GM12878 (cell line): ENCODE measurements around the gene NUCB1. TPM values are rescaled to one million over a fixed set of nuclear protein-coding genes. Genes with fewer than 3 reads are reported as not detected.
"Not testable (repeated sequence)": the region's sequence is repeated elsewhere in the genome, so short reads cannot be mapped to it uniquely, and the experiment has no call there.

ENCODE experiments used
- ATAC-seq: fragments of 200-7000 bp; cut with Tn5 transposase; 3 replicates; pipeline ENCODE4 v1.9.1; 2020; ENCODE audit warnings: mild to moderate bottlenecking, moderate library complexity
- BruUV-seq: library from RNA; stranded (reverse); fragments of 400-500 nt; replicated peaks from 2 replicates; lab custom pipeline; 2021; lab: Mats Ljungman, UMichigan
- CTCF ChIA-PET: fragments of 300-600 bp; sonication (Branson Sonifier 250); formaldehyde crosslinking; extraction: SDS; loops from one replicate; lab custom pipeline; 2021; ENCODE audit warnings: inconsistent platforms; lab: Yijun Ruan, JAX
- POLR2A ChIA-PET: fragments of 350-600 bp; formaldehyde crosslinking; extraction: SDS; loops from one replicate; lab custom pipeline; 2021; ENCODE audit warnings: inconsistent platforms; lab: Charles Lee
- RAD21 ChIA-PET: fragments of 300-600 bp; sonication (Branson Sonifier 250); formaldehyde crosslinking; loops from one replicate; lab custom pipeline; 2023; ENCODE audit warnings: antibody characterized with exemption; ENCODE audit not compliant: unreplicated experiment; lab: Charles Lee
- SMC1A ChIA-PET: fragments of 300-600 bp; sonication (Branson Sonifier 250); formaldehyde crosslinking; loops from one replicate; lab custom pipeline; 2023; ENCODE audit not compliant: unreplicated experiment, uncharacterized antibody; lab: Charles Lee
- DNase-seq: peaks from one replicate; pipeline ENCODE4 v3.0.0-alpha.2; 2011; ENCODE audit warnings: low read depth, low spot score
- FAIRE-seq: peaks from 3 replicates; lab custom pipeline; 2011; peaks lifted over from hg19 to GRCh38; lab: Jason Lieb, UNC
- H2AFZ ChIP-seq: 2 replicates; pipeline ENCODE4 v1.6.0; 2011; ENCODE audit warnings: low read depth, low read length, control low read depth; ENCODE audit not compliant: control insufficient read depth
- H3K27ac ChIP-seq: 2 replicates; pipeline ENCODE4 v1.5.1; 2011; ENCODE audit warnings: control low read depth; ENCODE audit not compliant: control insufficient read depth, insufficient read depth
- H3K27me3 ChIP-seq, 2 experiments: replicated peaks in 1 of 2; 2 replicates each; pipeline versions ENCODE4 v1.6.0 to v1.6.1; 2011; ENCODE audit warnings: low read length in 1 of 2; ENCODE audit not compliant: control insufficient read depth in 2 of 2, insufficient read depth in 2 of 2
- H3K36me3 ChIP-seq, 2 experiments: 2 replicates each; pipeline ENCODE4 v1.5.1; 2011; ENCODE audit warnings: low read length in 1 of 2; ENCODE audit not compliant: control insufficient read depth in 2 of 2, insufficient read depth in 2 of 2
- H3K4me1 ChIP-seq: 2 replicates; pipeline ENCODE4 v1.6.1; 2011; ENCODE audit warnings: mild to moderate bottlenecking, low read length, moderate library complexity, mixed read lengths; ENCODE audit not compliant: control insufficient read depth, insufficient read depth
- H3K4me2 ChIP-seq: 2 replicates; pipeline ENCODE4 v1.6.0; 2011; ENCODE audit warnings: control low read depth; ENCODE audit not compliant: control insufficient read depth, insufficient read depth
- H3K4me3 ChIP-seq: fragments of 200-600 bp; sonication (generic); 2 replicates; pipeline ENCODE4 v1.5.1; 2016
- H3K79me2 ChIP-seq: 2 replicates; pipeline ENCODE4 v1.6.0; 2011; ENCODE audit warnings: low read length; ENCODE audit not compliant: control insufficient read depth, insufficient read depth
- H3K9ac ChIP-seq: 2 replicates; pipeline ENCODE4 v1.8.0; 2011; ENCODE audit warnings: low read length, control low read depth, mixed read lengths; ENCODE audit not compliant: control insufficient read depth, insufficient read depth
- H3K9me3 ChIP-seq: replicated peaks from 3 replicates; pipeline ENCODE4 v1.5.1; 2011; ENCODE audit warnings: mild to moderate bottlenecking, low read length; ENCODE audit not compliant: control insufficient read depth, insufficient read depth
- H4K20me1 ChIP-seq: 2 replicates; pipeline ENCODE4 v1.6.0; 2011; ENCODE audit not compliant: control insufficient read depth, insufficient read depth
- ATF2 ChIP-seq: IDR thresholded peaks from 2 replicates; pipeline ENCODE4 v1.6.1; 2012; ENCODE audit warnings: low read length, inconsistent platforms
- E2F8 ChIP-seq: fragments of 450-650 bp; IDR thresholded peaks from 2 replicates; pipeline ENCODE4 v1.6.1; 2018; ENCODE audit warnings: mild to moderate bottlenecking, low read depth, moderate library complexity; ENCODE audit not compliant: partially characterized antibody
- EED ChIP-seq: sonication (generic); IDR thresholded peaks from 2 replicates; pipeline ENCODE4 v1.6.1; 2016; ENCODE audit warnings: antibody characterized with exemption, low read depth
- ETV6 ChIP-seq, 2 experiments: fragments of 450-650 bp in 1 of 2; IDR thresholded peaks in 1 of 2; conservative IDR thresholded peaks in 1 of 2; 2 replicates each; pipeline ENCODE4 v1.6.1; 2014; ENCODE audit warnings: antibody characterized with exemption in 1 of 2, borderline replicate concordance in 1 of 2, low read depth in 1 of 2, mild to moderate bottlenecking in 1 of 2, moderate library complexity in 1 of 2
- IKZF1 ChIP-seq: fragments of 450-650 bp; conservative IDR thresholded peaks from 2 replicates; pipeline ENCODE4 v1.6.1; 2017; ENCODE audit warnings: antibody characterized with exemption, mild to moderate bottlenecking
- NR2F1 ChIP-seq: fragments of 450-650 bp; conservative IDR thresholded peaks from 2 replicates; pipeline ENCODE4 v1.6.1; 2017; ENCODE audit warnings: mild to moderate bottlenecking
- PKNOX1 ChIP-seq: fragments of 450-650 bp; IDR thresholded peaks from 2 replicates; pipeline ENCODE4 v1.6.1; 2016; ENCODE audit warnings: mild to moderate bottlenecking
- POLR2A ChIP-seq: IDR thresholded peaks from 2 replicates; pipeline ENCODE4 v1.6.1; 2011; ENCODE audit warnings: low read depth, mild to moderate bottlenecking, low read length
- POLR2AphosphoS2 ChIP-seq: IDR thresholded peaks from 2 replicates; pipeline ENCODE4 v1.6.1; 2011; ENCODE audit warnings: low read depth, mild to moderate bottlenecking, low read length, improper control_type of control experiment, moderate library complexity
- POLR2AphosphoS5 ChIP-seq: IDR thresholded peaks from 2 replicates; pipeline ENCODE4 v1.6.1; 2011; ENCODE audit warnings: mild to moderate bottlenecking, low read length, inconsistent platforms
- SKIL ChIP-seq: fragments of 450-650 bp; IDR thresholded peaks from 2 replicates; pipeline ENCODE4 v1.6.1; 2017; ENCODE audit warnings: mild to moderate bottlenecking, low read depth, inconsistent platforms; ENCODE audit not compliant: poor library complexity, severe bottlenecking
- WGBS: methylation state at CpG from one replicate; pipeline ENCODE4 v1.1.6; 2016; ENCODE audit warnings: low lambda C conversion rate; ENCODE audit not compliant: insufficient replicate concordance, insufficient coverage; ENCODE audit errors: missing lambda C conversion rate; 5-methylcytosine and 5-hydroxymethylcytosine counted together
- in situ Hi-C: fragments of 300-500 bp; cut with MboI; formaldehyde crosslinking; loops from 9 replicates; pipeline ENCODE4 v1.14.3; 2018; ENCODE audit warnings: mixed read lengths
- intact Hi-C: fragments of 100-400 bp; cut with micrococcal nuclease; formaldehyde crosslinking; loops from one replicate; pipeline ENCODE4 v1.14.2; 2022; ENCODE audit not compliant: unreplicated experiment
- polyA plus RNA-seq, 11 experiments: library from polyadenylated mRNA; depleted of rRNA in 4 of 11; unstranded in 6 of 11; stranded (reverse) in 5 of 11; fragments of >200 nt; fragmentation: Nextera tagmentation in 4 of 11; fragmentation: Illumina TruSeq in 1 of 11; extraction: Ambion mirVana in 4 of 11; extraction: Trizol in 1 of 11; gene quantifications; 1 replicate in 1 of 11; 2 replicates in 10 of 11; pipeline versions ENCODE4 v1.2.1 to v1.2.3, GENCODE V29; 2011 to 2016; ENCODE audit warnings: inconsistent platforms in 2 of 11, missing spikeins in 2 of 11, low read depth in 1 of 11
- total RNA-seq, 4 experiments: library from RNA; depleted of rRNA in 3 of 4; stranded (reverse); fragments of >200 nt in 3 of 4; fragmentation: Illumina TruSeq in 1 of 4; extraction: Trizol in 1 of 4; gene quantifications; 2 replicates each; pipeline versions ENCODE4 v1.2.1 to v1.2.3, GENCODE V29; 2013 to 2021

NUCB1 gene
- total and polyA plus RNA-seq, 10 of the 15 experiments (the other 5 are each of a cell fraction or from before 2014, with no cell fraction given): 1.8 to 112 (median 44.5) TPM

- H3K27me3 ChIP-seq, H3K4me1 ChIP-seq, H3K36me3 ChIP-seq, FAIRE-seq, H3K9me3 ChIP-seq, BruUV-seq, H4K20me1 ChIP-seq, in situ Hi-C loops, H2AFZ ChIP-seq, DNase-seq, intact Hi-C loops: not testable (repeated sequence)
- peak overlapping the region; percentile 99 for H3K9ac ChIP-seq
- SMC1A ChIA-PET: interaction anchor here (1.0 to 4.5 kb wide), 5 partner anchors 10 to 90 kb away, joined by 3 to 28 read pairs (median 5); partner anchors contain the start of genes BAX and FTL
- WGBS: 2% methylated on average over 30 of the region's 30 CpGs
- peak overlapping the region; percentile 98 for H3K4me2 ChIP-seq
- RAD21 ChIA-PET: interaction anchor here (1.0 to 5.0 kb wide), 6 partner anchors 10 to 95 kb away, joined by 4 to 26 read pairs (median 6); partner anchors contain the start of gene NUCB1
- POLR2A ChIA-PET: interaction anchor here (0.6 to 6.7 kb wide), 11 partner anchors 10 to 1453 kb away, joined by 3 to 64 read pairs (median 15); partner anchors contain the start of genes BCAT2, FTL, KCNC3 and NUCB1
- peak overlapping the region; percentile 94 for H3K27ac ChIP-seq
- CTCF ChIA-PET: interaction anchor here (0.8 to 2.2 kb wide), 7 partner anchors 9 to 117 kb away, joined by 3 to 10 read pairs (median 5); partner anchors contain the start of genes FTL, GYS1 and RUVBL2
- H3K79me2 ChIP-seq: peaks cover 50% of the 10 kb centered on the region
- peak overlapping the region; percentile 100 for H3K4me3 ChIP-seq
- ATAC-seq: peak; percentile 4
- TF ChIP-seq ETV6 (conservative IDR thresholded peaks at IDR 0.05 in 1 of 2, IDR thresholded peaks at IDR 0.05 in 1 of 2; ENCODE audit: borderline replicate concordance in 1 of 2, low read depth in 1 of 2): 0 out of 4 replicates have a peak, but pooled peaks of 1 of the 2 experiments have one; percentile 7
- TF ChIP-seq PKNOX1: peak; percentile 62; the same call in 1 of the 2 replicates
- TF ChIP-seq IKZF1: 0 out of 2 replicates have a peak, but pooled peaks have one; percentile 16
- TF ChIP-seq NR2F1: peak; percentile 46; the same call in 1 of the 2 replicates
- peak; percentile 42; the same call in 1 of the 2 replicates for TF ChIP-seq EED
- TF ChIP-seq POLR2A: peak; percentile 53; the same call in 1 of the 2 replicates
- peak; percentile 14; the same call in 1 of the 2 replicates for TF ChIP-seq ATF2
- peak; percentile 66 for TF ChIP-seq POLR2AphosphoS2
- TF ChIP-seq POLR2AphosphoS5: peak; percentile 69
- peak; percentile 33 for TF ChIP-seq SKIL
- peak; percentile 67 for TF ChIP-seq E2F8
Measured at GRCh38 chr19:48876043-48876981, 23.8 kb upstream of the NUCB1 start.
